ENCODE measurements around the gene SIAH2. TPM values are rescaled to one million over a fixed set of nuclear protein-coding genes. Genes with fewer than 3 reads are reported as not detected.

The SIAH2 gene
- polyA plus RNA-seq, 5 donors = 19.4 to 24.1 (median 21.5) TPM

Other genes starting within 250 kb of the SIAH2 start
- gene SERP1, start 216.7 kb downstream of the SIAH2 start, polyA plus RNA-seq (ENCODE audit: insufficient read depth in 1 of 5, insufficient read length in 5 of 5, low replicate concordance in 1 of 5) = 100 to 1,000 TPM; 137 to 168 (median 155) TPM
- 100 to 1,000 TPM; 165 to 218 (median 183) TPM for gene EIF2A, start 216.4 kb downstream of the SIAH2 start, polyA plus RNA-seq (ENCODE audit: insufficient read depth in 1 of 5, insufficient read length in 5 of 5, low replicate concordance in 1 of 5)
- gene SELENOT, start 159.8 kb downstream of the SIAH2 start, polyA plus RNA-seq (ENCODE audit: insufficient read depth in 1 of 5, insufficient read length in 5 of 5, low replicate concordance in 1 of 5) = 10 to 100 TPM; 71.6 to 87.3 (median 85.3) TPM
- gene ERICH6, start 59.2 kb downstream of the SIAH2 start, polyA plus RNA-seq (ENCODE audit: insufficient read depth in 1 of 5, insufficient read length in 5 of 5, low replicate concordance in 1 of 5) = 1 to 10 TPM in 1 of 5 donors, under 1 TPM in 3, not detected in 1; 0.28 to 1.2 (median 0.61) TPM
- gene MINDY4B, start 142.3 kb upstream of the SIAH2 start, polyA plus RNA-seq (ENCODE audit: insufficient read depth in 1 of 5, insufficient read length in 5 of 5, low replicate concordance in 1 of 5) = under 1 TPM in 1 of 5 donors, not detected in 4; 0.09 TPM
- not detected for gene CLRN1, start 209.6 kb upstream of the SIAH2 start, polyA plus RNA-seq (ENCODE audit: insufficient read depth in 1 of 5, insufficient read length in 5 of 5, low replicate concordance in 1 of 5)